A673 (cell line): Measurements from ENCODE around the gene GNRHR. TPM values are rescaled to one million over a fixed set of nuclear protein-coding genes. Genes with fewer than 3 reads are reported as not detected.

ENCODE experiments used
- BruUV-seq: library from RNA; stranded (reverse); fragments of 400-500 nt; replicated peaks from 2 replicates; lab custom pipeline; 2021; lab: Mats Ljungman, UMichigan
- CTCF ChIA-PET: fragments of 300-600 bp; sonication (Branson Sonifier 250); formaldehyde crosslinking; loops from one replicate; lab custom pipeline; 2022; ENCODE audit warnings: antibody characterized with exemption; lab: Charles Lee
- POLR2A ChIA-PET: fragments of 300-600 bp; sonication (Branson Sonifier 250); formaldehyde crosslinking; loops from one replicate; lab custom pipeline; 2022; ENCODE audit warnings: antibody characterized with exemption; ENCODE audit not compliant: low non-redundant PET; lab: Charles Lee
- DNase-seq: peaks from one replicate; pipeline ENCODE4 v3.0.0-alpha.2; 2015; ENCODE audit warnings: low spot score
- H3K27ac ChIP-seq: fragments of 200-600 bp; sonication (generic); 2 replicates; pipeline ENCODE4 v1.5.1; 2016; ENCODE audit warnings: mixed run types, low read depth, mild to moderate bottlenecking, mixed read lengths, antibody characterized with exemption, low read length; ENCODE audit not compliant: poor library complexity, severe bottlenecking
- H3K27me3 ChIP-seq: fragments of 200-600 bp; sonication (generic); replicated peaks from 2 replicates; pipeline ENCODE4 v1.6.1; 2017; ENCODE audit warnings: mixed run types, low read depth, mild to moderate bottlenecking, mixed read lengths, antibody characterized with exemption, low read length; ENCODE audit not compliant: insufficient read depth, poor library complexity
- H3K36me3 ChIP-seq: fragments of 200-600 bp; sonication (generic); 2 replicates; pipeline ENCODE4 v1.6.1; 2016; ENCODE audit warnings: mixed run types, mild to moderate bottlenecking, mixed read lengths, antibody characterized with exemption, low read length; ENCODE audit not compliant: insufficient read depth, poor library complexity, severe bottlenecking
- H3K4me1 ChIP-seq: fragments of 200-600 bp; sonication (generic); 2 replicates; pipeline ENCODE4 v1.6.1; 2017; ENCODE audit warnings: mixed run types, mild to moderate bottlenecking, mixed read lengths, antibody characterized with exemption, low read length; ENCODE audit not compliant: insufficient read depth, poor library complexity, severe bottlenecking
- H3K4me3 ChIP-seq: fragments of 200-600 bp; sonication (generic); 2 replicates; pipeline ENCODE4 v1.5.1; 2016; ENCODE audit warnings: low read depth, mixed run types, mild to moderate bottlenecking, mixed read lengths, low read length; ENCODE audit not compliant: poor library complexity, severe bottlenecking
- H3K9me3 ChIP-seq: fragments of 200-600 bp; sonication (generic); 2 replicates; pipeline ENCODE4 v1.6.1; 2016; ENCODE audit warnings: mixed run types, low read depth, mild to moderate bottlenecking, mixed read lengths, antibody characterized with exemption, low read length; ENCODE audit not compliant: poor library complexity, severe bottlenecking
- EZH2 ChIP-seq: fragments of 200-600 bp; sonication (generic); IDR thresholded peaks from 2 replicates; pipeline ENCODE4 v1.6.1; 2017; ENCODE audit warnings: borderline replicate concordance, low read depth, mild to moderate bottlenecking, mixed read lengths, antibody characterized with exemption, low read length; ENCODE audit not compliant: poor library complexity, severe bottlenecking
- intact Hi-C: fragments of 100-400 bp; cut with micrococcal nuclease; formaldehyde crosslinking; loops from one replicate; pipeline ENCODE4 v1.10.0; 2022; ENCODE audit not compliant: unreplicated experiment
- total RNA-seq: library from RNA; stranded (reverse); gene quantifications from 2 replicates; pipeline ENCODE4 v1.2.3, GENCODE V29; 2021
- TF ChIP-seq, protein P1 (sequence below): fragments of 300-800, 200-600 bp; sonication (generic); conservative IDR thresholded peaks from 2 replicates; pipeline ENCODE4 v1.5.1; 2017; ENCODE audit warnings: low read depth, mild to moderate bottlenecking, antibody characterized with exemption, low read length, moderate library complexity, mixed read lengths

GNRHR gene
- total RNA-seq, 1 experiment from 2014 or later, result not detected

DNA sequence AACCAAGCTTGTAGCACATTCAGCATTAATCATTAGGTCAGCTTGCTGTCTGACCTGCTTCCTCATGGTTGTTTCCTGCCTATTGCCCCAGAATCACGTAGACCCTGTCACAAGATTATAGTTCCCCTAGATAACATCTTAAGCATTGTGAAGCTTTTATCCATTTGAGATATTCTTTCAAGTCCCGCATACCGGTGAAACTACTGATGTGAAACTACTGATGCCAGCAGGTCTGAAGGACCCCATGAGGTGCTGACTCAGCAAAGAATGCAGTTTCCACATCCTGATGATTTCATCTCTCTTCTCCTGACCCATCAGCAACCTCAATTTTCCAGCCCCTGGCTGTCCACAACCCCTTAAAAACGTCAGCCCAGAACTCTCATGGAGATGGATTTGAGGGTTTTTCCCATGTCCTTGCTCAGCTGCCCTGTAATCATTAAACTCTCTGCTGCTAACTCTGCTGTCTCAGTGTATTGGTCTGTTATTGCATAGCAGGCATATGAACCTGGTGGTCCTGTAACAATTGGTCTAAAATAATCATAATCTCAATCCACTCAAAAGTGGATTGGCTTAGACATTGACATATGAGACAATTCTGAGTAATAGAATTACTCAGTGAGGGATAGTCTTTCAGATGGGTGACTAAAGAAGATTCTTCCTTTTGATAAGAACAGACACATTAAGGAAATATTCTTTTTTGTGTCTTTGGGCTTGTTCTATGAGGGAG, 26.9 kb downstream of the GNRHR start:
- POLR2A ChIA-PET, result no interaction called here
- CTCF ChIA-PET, result no interaction called here
- no TSS peak for BruUV-seq
- Histone ChIP-seq H3K27me3 (no peaks in the 10 kb centered on the region), H3K9me3 (no peaks in the 10 kb centered on the region), H3K4me3 (no peak overlapping the region), H3K36me3 (no peaks in the 10 kb centered on the region), H3K4me1 (no peaks in the 10 kb centered on the region), H3K27ac (no peak overlapping the region)
- no peak for DNase-seq
- intact Hi-C loops, result no loop called here
- no peak for TF ChIP-seq EZH2
- TF ChIP-seq, protein P1, sequence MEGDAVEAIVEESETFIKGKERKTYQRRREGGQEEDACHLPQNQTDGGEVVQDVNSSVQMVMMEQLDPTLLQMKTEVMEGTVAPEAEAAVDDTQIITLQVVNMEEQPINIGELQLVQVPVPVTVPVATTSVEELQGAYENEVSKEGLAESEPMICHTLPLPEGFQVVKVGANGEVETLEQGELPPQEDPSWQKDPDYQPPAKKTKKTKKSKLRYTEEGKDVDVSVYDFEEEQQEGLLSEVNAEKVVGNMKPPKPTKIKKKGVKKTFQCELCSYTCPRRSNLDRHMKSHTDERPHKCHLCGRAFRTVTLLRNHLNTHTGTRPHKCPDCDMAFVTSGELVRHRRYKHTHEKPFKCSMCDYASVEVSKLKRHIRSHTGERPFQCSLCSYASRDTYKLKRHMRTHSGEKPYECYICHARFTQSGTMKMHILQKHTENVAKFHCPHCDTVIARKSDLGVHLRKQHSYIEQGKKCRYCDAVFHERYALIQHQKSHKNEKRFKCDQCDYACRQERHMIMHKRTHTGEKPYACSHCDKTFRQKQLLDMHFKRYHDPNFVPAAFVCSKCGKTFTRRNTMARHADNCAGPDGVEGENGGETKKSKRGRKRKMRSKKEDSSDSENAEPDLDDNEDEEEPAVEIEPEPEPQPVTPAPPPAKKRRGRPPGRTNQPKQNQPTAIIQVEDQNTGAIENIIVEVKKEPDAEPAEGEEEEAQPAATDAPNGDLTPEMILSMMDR, result no peak

DNA sequence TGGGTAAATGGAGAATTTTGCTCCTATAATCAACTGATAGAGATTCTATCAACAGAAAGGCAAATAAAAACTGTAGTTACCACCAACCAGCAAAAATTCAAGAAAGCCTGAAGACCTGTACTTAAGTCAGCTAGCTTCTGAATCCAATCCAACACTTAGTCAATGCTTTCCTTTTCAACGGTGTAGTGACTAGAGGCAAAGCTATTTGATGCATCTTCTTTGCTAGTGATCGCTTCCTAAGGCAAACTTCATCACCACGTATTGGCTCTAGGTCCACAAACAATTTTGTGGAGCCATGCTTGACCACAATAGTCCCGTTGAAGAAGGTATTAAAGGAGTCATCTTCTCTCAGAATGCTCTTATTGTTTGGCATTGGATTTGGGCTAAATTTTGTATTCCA, 28.2 kb downstream of the GNRHR start:
- no peak for TF ChIP-seq EZH2
- BruUV-seq, result no TSS peak
- ChIA-PET POLR2A (no interaction called here), CTCF (no interaction called here)
- Histone ChIP-seq H3K4me1 (no peaks in the 10 kb centered on the region), H3K36me3 (no peaks in the 10 kb centered on the region), H3K9me3 (no peaks in the 10 kb centered on the region), H3K27ac (no peak overlapping the region), H3K27me3 (no peaks in the 10 kb centered on the region), H3K4me3 (no peak overlapping the region)
- intact Hi-C loops, result no loop called here
- DNase-seq, result no peak

DNA sequence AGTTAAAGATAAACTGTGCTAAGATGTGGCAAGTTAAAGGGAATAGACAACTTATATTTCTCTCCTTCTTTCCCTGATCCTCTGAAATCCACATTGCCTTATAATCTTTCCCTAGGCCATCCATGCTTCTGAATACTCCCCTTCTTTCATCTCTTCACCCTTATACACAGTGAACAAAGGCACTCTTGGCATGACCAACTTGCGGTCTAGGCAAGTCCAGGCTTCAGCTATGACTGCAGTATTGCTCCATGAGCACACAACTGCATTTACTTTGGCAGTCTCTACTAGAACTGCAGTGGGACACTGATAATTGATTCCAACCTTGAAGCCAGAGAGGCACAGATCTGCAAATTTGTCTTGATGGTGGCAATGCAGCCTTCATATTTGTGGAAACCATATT, 29.1 kb downstream of the GNRHR start:
- Histone ChIP-seq H3K27ac (no peak overlapping the region), H3K9me3 (no peaks in the 10 kb centered on the region), H3K36me3 (no peaks in the 10 kb centered on the region), H3K4me3 (no peak overlapping the region), H3K27me3 (no peaks in the 10 kb centered on the region), H3K4me1 (no peaks in the 10 kb centered on the region)
- CTCF ChIA-PET, result no interaction called here
- intact Hi-C loops, result no loop called here
- no TSS peak for BruUV-seq
- DNase-seq, result no peak
- POLR2A ChIA-PET, result no interaction called here
- TF ChIP-seq EZH2, result no peak
- TF ChIP-seq, protein P1, result no peak

DNA sequence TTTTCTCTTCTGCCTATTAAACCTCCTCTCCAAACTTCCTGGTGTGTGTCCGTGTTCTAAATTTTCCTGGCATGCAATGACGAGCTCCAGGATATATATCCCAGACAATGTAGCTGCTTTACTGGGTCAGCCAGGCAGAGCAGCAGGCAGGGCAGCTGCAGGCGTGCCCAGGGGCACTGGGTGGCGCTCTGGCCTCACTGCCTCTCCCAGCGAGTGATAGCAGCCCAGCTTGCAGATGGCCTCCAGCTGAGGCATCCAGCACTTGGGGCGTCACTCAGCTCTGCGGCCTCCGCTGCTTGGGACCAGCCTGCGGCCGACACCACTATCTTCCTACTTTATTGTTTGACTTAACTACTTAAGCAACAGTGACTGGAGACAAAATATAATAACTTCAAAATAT, 30.2 kb downstream of the GNRHR start:
- no peak overlapping the region for H3K27ac ChIP-seq
- no peak for DNase-seq
- POLR2A ChIA-PET, result no interaction called here
- no TSS peak for BruUV-seq
- no peaks in the 10 kb centered on the region for H3K9me3 ChIP-seq
- H3K4me3 ChIP-seq, result no peak overlapping the region
- no peaks in the 10 kb centered on the region for H3K36me3 ChIP-seq
- H3K4me1 ChIP-seq, result no peaks in the 10 kb centered on the region
- CTCF ChIA-PET, result no interaction called here
- intact Hi-C loops, result no loop called here
- TF ChIP-seq, protein P1, result 0 out of 2 replicates have a peak, but pooled peaks have one; percentile 14
- TF ChIP-seq EZH2, result no peak
- no peaks in the 10 kb centered on the region for H3K27me3 ChIP-seq
